Dermis blood vessel endothelial cell (primary cell): ENCODE results near the gene CXXC1. TPM values are rescaled to one million over a fixed set of nuclear protein-coding genes. Genes with fewer than 3 reads are reported as not detected.
"Not testable (repeated sequence)": the region's sequence is repeated elsewhere in the genome, so short reads cannot be mapped to it uniquely, and the experiment has no call there.

ENCODE experiments used
- DNase-seq: peaks from one replicate; pipeline ENCODE4 v3.0.0; 2010
- total RNA-seq: library from RNA; depleted of rRNA; stranded (reverse); fragments of >200 nt; gene quantifications from 2 replicates; pipeline ENCODE4 v1.2.3, GENCODE V29; 2014

The CXXC1 gene
- total RNA-seq, 1 donor from 2014 or later: 49.7 TPM

DNA sequence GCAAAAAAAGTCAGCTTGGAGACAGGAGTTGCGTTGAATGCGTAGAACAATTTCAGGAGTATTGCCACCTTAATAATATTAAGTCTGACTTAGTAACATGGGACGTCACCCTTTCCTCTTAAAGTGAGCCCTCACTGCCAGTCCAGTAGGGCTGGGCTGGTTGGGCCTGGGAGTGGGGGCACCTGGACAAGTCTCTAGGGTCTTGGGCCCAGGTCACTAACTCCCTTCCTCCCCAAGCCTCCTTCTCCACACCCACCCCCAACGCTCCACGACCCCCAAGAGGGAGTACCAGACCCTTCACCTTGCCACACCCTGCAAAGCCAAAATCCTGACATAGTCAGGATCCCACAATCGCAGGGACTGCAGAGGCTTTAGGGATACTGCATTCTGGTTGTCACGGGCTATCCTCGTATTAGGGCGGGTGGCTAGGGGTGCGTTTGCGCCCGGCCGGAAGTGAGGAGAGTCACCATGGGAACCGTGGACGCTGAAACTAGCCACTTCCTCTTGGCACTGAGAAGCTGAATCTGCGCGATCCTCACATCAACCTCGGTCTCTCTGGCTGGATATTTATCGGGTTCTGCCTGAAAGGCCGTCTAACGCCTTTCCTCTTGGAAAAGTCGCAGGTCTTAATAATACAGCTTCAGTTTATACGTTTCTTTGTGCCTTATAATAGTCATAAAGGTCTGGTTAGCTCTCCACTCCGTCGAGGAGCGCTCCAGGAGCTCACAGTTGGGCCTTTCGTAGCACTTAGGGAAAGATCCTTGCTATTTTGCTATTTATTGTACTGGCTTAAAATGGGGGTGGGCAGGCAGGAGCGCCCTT lies 10.3 kb upstream of the CXXC1 start:
- DNase-seq: peak; percentile 71

DNA sequence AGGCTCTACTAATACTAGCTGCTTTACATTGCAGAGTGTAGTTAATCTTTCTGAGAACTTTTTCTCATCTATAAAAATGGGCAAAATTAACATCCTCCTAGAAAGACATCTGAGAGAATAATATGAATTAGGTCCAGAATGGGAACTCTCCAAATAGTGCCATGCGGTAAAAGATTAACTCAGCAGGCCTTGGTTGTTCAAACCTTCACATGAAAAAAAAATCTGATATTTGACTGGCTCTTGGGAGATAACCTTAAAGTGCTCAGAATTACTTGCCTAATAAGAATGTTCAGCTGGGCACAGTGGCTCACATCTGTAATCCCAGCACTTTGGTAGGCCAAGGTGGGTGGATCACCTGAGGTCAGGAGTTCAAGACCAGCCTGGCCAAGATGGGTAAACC lies 5.5 kb upstream of the CXXC1 start:
- DNase-seq: no peak

DNA sequence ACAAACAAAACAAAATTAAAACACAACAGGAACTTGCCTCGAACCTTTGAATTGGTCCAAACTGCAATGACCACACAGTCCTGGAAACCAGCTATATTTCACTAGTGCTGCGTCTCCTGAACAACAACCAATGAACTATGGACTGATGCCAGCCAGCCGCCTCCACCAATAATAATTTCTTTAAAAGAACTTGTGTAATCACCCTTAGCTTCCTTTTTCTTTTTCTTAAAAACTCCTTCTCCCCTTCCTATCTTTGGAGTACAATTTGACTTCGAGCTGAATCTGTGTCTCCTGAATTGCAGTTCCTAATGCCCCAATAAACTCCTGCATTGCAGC lies 1.6 kb upstream of the CXXC1 start:
- no peak for DNase-seq

GRCh38 chr18:50288348-50289107 lies 1.0 kb upstream of the CXXC1 start:
- DNase-seq: not testable (repeated sequence)

DNA sequence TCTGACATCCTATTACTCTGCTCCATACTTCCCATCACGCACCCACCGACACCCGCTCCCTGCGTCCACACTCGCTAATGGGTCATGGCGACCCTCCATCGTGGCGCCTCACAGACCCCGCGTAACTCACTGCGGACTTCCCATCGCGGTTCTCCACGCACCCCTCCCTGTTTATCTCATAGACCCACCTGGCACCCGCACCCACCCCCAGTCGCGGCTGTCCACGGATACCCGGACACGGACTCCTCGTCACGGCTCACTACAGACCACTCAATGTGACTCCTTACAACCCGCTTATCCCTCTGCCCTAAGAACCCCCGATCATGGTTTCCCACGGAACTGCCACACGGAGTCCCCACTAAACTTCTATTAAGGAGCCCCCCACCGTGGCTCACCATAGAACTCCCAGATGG lies 458 bp downstream of the CXXC1 start:
- DNase-seq: peak; percentile 4

DNA sequence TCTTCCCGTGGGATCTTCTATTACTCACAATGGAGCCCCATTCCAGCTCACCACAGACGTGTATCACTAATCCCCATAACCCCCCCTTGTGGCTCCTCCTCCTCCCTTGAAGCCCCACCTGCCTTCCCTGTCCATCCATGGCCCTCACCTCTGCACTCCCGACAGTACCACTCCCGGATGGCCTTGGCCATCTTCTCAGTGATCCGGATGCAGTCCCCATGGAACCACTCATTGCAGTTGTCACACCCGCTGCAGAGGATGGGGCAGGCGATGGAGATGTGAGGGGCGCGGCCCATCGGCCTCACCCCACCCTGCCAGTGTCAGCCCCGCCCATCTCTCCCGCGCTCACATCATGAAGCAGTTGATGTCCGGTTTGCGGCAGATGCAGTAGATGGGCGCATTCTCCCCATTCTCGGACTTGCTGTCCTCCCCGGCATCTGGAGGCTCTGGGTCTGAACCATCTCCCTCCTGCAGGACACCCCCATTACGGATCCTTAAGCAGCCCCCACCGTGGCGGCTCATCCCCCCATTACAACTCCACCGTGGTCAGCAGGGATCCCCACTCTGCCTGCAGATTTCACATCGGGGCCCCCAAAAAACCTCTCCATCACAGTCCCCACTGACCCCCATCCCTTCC lies 983 bp downstream of the CXXC1 start:
- DNase-seq: peak; percentile 28

- DNase-seq: no peak
Observed at GRCh38 chr18:50285631-50286321, 1.7 kb downstream of the CXXC1 start.

DNA sequence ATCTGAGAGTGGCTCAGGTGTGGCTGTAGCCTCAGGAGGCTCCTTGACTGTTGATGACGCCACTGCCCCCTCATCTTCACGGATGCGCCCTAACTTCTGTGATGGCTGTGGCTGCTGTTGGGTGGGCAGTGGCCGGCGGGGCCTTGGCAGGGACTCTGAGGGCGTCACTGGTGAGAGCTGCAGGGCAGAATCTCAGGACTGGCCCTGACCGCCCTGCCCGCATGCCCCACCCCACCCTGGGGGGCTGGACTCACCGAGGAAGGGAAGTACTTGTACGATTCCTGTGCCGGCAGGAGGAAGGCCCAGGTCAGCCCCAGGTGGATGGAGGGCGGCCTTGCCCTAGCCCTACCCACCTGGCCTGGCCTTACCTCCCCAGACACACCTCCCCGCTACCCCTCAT lies 2.4 kb downstream of the CXXC1 start:
- no peak for DNase-seq

DNA sequence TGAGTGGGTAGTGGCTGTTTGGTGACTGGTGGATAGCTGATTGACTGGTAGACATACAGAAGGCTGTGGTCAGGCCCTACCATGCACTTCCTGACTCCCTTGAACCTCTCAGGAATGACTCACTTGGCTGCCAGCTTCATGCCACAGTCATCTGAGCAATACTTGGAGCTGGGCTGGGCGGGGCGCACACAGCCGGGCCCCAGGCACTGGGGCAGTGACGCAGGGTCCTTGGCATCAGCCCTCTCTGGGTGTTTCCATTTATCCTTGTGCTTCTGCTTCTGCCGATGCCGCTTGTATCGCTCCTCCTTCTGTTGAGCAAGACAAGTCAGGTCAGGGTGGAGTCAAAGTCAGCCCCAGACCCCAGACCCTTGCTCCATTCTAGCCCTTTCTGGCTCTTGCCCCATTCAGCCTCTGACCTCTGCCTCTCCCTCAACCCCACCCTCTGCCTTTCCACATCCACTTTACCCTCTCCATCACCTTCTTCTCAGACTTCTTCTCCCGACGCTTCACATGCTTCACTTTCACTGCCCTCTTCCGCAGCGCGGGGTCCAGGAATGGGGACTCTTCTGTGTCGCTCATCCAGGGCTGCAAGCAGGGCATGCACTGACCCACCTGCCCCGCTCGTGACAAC lies 3.1 kb downstream of the CXXC1 start:
- DNase-seq: no peak

DNA sequence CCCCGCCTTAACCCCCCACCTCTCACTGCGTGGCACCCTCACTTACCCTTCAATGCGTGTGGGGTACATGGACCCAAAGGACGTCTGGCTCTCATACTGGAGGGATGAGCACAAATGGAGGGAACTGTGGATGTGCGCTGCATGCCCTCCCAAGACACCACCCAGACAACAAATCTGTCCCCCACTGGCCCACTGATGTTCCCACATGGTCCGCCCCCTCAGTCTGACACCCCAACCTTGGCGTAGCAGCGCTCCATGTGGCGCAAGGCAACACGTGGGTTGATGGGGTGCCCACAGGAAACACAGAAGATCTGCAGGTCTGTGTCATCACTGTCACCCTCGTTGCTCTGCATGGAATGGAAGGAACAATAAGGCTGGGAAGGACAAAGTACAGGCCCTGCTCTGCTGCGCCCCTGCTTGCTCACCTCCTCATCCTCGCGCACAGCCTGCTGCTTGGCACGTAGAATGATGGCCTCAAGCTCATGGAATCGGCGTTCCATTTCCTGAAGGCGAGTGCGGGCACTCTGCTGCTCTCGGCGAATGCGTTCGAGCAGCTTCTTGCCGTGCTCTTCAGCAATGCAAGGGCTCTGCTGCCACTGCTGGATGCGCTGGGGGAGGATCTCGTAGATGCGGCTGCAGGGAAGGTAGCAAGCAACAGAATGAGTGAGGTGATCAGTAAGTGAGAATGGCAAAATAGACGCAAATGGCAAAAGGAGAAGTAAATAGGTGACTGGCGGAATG lies 3.9 kb downstream of the CXXC1 start:
- no peak for DNase-seq

GRCh38 chr18:50282521-50283335 lies 4.8 kb downstream of the CXXC1 start:
- DNase-seq: no peak

GRCh38 chr18:50281972-50282520 lies 5.4 kb downstream of the CXXC1 start:
- peak; percentile 7 for DNase-seq

DNA sequence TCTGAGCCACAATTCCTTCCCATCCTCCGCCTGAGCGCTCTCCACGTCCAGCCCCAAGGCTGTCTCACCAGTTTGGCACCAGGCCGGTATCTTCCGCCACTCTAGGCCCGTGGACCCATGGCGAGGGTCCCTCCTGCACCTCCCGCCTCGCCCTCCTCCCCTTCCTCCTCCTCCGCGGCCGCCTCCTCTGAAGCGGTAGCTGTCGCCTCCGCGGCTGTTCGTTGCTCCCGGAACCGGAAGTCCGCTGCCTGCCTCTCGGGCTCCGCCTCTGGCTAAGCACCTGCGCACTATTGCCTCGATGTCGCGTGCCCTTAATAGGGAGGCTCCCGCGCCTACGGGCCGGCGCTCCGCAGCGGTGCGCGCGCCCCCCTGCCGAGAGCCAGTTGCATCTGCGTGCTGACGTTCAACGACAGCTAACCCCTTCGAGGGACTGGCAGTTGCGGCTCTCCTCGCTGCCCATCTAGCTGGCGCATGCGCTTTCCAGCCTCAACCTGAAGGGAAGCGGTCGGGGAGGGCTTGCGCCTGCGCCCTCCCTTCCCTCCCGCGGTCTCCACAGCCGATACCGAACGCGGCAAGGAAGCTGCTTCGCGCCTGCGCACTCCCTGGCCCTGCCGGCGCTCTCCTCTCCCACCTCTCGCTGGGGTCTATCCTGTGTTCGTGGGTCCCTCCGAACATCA lies 6.1 kb downstream of the CXXC1 start, which contains the start of gene MBD1:
Gene MBD1, minus strand, starts transcription at position 229 of the 677 bp plus-strand sequence. CDS start 1,531 bp downstream, outside the sequence.
- peak; percentile 99 for DNase-seq

DNA sequence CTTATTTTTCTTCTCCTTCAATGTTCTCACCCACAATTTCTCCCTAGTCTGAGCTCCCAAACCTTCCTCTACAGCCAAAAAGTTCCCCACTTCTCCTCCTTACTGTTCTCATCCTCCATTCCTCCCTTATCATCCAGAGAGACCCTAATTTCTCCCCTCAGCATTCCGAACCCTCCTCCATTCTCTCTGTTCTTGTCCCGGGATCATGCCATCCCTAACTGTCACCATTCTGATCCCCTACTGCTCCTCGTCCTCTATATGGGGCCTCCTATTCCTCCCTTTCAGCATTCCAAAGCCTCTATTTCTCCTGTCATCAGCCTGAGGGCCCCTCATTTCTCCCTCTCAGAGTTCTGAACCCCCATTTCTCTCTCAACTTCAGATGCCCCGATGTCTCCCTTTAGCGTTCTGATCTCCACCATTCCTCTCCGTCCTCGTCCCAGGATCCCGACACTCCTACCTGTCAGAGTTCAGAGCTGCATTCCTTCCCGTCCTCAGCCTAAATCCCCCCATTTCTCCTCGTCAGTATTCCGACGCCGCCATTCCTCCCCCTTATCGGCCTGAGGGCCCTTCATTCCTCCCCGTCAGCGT lies 6.7 kb downstream of the CXXC1 start:
- peak; percentile 5 for DNase-seq

DNA sequence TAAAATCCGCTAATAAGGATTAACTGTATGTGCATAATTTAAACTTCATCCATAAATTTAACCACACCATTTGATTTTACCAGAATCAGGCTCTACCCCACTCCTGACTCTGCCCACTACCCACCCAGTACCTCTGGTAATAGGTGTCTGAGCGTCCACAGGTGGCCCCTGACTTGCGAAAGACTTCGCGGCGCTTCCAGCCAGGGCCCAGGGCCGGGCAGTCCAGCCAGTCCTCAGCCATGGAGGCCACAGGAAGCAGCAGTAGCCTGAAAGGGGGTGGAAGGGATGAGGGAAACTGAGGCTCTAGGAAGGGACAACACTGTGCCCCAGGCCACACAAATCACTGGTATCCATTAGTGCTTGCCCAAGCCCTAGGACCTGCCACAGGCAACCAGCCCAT lies 7.7 kb downstream of the CXXC1 start:
- no peak for DNase-seq

DNA sequence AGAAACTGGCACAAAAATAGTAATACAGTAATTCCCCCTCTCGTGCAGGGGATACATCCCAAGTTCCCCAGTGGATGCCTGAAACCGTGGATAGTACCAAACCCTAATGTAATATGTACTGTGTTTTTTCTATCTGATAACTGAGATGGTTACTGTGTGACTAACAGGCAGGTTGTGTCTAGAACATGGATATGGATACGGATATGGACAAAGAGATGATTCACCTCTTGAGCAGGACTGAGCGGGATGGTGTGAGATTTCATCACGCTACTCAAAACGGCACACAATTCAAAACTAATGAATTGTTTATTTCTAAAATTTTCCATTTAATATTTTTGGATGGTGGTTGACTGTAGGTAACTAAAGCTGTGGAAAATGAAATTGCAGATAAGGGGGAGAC lies 9.6 kb downstream of the CXXC1 start:
- peak; percentile 53 for DNase-seq

DNA sequence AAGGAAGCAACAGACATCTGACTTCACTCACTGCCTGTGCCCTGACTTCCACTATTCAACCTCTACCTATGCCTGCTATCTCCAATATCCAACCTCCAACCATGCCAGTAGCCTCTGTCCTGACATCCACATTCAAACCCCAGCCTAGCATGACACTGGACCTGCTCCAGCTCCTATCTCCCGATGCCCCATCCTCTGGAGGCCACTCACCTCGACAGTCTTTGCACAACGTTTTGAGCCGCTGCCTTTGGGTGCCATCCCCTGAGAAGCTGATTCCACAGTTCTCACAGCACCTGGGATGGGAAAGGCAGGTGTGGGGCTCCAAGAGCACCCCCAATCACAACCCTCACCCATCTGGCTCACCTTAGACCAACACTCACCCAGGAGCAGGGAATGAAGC lies 11.0 kb downstream of the CXXC1 start:
- DNase-seq: no peak

- DNase-seq: no peak
Observed at GRCh38 chr18:50275503-50276036, 11.9 kb downstream of the CXXC1 start.

GRCh38 chr18:50274941-50275340 lies 12.6 kb downstream of the CXXC1 start:
- no peak for DNase-seq
